Hypothalamus (tissue), 51 donors: Measurements from ENCODE around the gene OBI1.
A peak's percentile ranks its signal among the peaks of the same experiment; 100 is the strongest.

Source experiments
- DNase-seq, 51 donors: peaks; one replicate each; lab custom pipeline; 2025; lab: John Stamatoyannopoulos, UW

OBI1 gene, protein sequence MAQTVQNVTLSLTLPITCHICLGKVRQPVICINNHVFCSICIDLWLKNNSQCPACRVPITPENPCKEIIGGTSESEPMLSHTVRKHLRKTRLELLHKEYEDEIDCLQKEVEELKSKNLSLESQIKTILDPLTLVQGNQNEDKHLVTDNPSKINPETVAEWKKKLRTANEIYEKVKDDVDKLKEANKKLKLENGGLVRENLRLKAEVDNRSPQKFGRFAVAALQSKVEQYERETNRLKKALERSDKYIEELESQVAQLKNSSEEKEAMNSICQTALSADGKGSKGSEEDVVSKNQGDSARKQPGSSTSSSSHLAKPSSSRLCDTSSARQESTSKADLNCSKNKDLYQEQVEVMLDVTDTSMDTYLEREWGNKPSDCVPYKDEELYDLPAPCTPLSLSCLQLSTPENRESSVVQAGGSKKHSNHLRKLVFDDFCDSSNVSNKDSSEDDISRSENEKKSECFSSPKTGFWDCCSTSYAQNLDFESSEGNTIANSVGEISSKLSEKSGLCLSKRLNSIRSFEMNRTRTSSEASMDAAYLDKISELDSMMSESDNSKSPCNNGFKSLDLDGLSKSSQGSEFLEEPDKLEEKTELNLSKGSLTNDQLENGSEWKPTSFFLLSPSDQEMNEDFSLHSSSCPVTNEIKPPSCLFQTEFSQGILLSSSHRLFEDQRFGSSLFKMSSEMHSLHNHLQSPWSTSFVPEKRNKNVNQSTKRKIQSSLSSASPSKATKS

DNA sequence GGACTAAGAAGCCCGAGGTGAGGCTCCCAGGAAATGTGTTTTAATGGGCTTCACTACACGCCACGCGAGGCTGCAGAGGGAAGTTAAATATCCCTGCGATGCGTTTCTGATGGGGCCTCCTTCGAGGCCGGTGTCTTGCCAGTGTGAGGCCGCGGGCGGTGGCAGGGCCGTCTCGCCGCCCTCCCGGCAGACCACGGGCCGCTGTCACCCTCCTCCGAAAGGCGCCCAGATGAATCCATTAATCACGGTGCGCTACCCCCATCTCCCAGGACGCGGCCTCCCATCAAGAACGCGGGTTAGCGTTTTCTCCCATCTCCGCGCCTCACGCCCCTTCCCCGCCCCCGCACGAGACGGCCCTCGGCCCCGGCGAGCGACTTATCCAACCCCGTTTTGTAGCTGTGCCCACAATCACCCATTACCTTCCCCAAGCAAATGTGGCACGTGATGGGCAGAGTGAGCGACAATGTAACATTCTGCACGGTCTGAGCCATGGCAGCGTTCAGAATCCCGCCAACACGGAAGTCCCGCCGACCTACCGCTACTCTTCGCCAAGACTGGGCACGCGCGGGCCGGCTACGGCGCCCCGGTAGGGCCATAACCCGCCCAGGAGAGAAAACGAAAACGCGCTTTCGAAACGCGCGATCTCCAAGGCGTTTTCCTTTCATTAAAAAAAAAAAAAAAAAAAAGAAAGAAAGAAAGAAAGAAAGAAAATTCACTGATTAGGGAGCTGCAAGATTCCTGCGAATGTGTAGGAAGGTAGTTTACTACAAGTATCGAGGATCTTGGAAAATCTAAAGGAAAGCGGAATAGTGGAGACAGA, at the start of gene OBI1:
Gene OBI1, minus strand, starts transcription at position 526 of the 820 bp plus-strand sequence. Its CDS starts 35 bp downstream, at position 491.
- peak; percentile 48 to 95 (median 85) for DNase-seq

DNA sequence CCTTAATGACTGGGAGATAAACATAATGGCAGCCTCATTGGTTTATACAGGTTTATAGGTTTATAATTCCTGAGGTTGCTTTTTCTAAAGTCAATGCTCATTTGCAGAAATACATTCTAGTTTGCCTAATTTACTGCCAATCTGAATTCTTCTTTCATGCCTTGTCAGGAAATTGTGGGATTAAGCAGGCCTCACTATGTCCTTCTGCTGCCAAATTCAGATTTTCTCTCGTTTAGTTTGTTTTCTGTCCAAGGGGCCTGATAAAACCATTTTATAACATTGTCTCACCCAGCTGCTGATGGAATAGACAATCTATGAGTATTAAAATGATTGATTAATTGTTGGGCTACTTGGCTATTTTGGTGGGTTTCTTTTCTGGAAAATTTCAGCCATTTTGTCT, 42.4 kb upstream of the OBI1 start:
- no peak for DNase-seq

DNA sequence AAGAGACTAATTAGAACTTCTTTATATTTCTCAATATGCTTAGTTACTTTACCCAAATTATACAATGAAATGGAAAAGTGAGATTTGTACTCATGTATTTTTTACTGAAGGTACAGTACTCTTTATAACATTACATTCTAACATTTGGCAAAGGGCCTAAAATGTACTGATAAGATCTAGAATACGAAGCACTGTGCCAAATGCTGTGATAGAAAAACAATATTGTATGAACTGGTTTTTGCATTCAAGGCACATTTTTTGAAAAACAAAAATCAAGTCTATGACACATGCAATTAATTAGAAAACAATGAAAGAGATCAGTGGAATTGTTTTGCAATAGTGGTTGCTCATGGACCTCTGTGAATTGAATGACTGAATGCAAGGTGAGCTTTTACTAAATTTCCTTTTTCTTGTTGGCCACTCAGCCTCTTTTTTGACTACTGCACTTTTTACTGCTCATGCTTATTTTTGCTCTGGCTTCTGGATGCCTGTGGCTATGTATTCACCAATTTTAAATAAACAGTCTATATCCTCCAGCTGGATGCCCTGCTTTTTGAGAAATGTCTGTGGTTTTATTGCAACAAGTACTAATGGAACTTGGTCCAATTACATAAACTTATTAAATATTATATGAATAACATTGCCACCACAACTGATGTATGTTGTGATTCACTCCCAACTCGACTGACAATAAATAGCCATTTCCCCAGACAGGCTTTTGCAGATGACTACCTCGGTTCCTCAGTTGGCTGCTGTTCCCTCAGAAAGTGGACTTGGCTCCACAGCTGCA, 41.4 kb upstream of the OBI1 start:
- no peak for DNase-seq

DNA sequence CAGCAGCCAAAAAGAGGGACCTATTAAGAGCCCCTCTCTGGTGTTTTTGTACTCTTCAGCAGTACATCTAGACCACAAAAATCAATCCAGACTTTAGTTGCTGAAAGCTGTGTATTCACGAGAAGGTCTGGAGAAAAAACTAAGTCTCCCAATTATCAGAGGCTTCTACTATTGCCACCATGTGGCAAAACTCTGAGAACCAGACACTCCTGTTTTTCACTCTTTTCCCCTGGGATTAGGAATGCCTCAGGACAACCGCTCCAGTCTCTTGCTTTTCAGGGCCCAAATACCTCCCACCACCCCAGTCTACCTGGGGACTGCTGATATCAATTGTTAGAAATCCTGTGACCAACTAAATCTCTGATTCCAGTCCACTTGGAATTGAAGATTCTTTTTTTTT, 30.1 kb upstream of the OBI1 start:
- no peak for DNase-seq

DNA sequence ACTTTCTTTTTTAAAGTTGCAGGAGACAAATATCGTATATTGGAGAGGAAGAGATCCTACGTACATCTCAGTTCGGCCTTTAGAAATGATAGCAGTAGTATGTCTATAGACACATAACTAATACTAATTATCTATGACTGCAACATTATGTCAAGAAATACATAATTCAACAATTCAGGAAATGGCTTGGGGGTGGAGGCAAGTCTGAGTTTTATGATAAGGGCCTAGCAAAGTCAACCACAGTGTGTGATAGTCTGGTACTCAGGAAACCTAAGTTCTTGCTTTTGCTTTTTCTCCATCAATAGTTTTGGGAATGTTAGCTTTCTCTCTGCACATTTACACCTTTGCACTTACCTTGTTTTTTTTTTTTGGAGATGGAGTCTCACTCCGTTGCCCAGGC, 27.5 kb upstream of the OBI1 start:
- DNase-seq, result no peak

DNA sequence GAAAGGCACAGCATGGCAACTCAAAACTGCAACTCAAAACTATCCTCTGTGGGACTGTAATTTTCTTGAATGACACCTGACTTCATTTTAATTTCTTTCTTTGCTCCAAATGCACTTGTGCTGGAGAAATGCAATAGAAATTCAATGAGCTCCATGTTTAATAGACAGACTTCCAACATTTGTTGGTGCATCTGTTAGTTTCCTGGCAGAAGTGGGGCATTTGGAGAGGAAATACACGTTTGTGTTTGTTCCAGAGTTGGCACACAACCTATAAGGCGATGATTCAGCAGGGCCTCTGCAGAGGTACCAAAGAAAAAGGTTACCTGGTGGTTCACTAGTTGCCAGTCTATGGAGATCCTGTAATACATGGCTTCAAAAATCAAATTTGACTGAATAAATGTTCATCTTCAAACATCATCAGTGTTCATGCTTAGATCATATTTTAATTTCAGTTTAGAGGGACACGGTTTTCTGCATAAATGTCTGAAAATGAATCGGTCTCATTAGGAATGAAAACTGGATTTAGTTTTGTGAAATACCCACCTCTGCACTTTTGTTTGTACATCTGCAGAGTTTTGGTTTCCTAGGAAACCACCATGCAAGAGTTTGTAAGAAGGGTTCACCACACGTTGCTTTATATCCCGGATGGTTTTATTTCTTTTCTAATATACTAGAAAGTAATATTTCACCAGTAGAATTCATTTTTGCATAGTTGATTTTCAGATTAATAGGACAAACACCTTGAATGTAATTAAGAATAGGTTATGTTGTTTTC, 21.8 kb upstream of the OBI1 start:
- DNase-seq, result peak in 1 of 51 donors; percentile 1

DNA sequence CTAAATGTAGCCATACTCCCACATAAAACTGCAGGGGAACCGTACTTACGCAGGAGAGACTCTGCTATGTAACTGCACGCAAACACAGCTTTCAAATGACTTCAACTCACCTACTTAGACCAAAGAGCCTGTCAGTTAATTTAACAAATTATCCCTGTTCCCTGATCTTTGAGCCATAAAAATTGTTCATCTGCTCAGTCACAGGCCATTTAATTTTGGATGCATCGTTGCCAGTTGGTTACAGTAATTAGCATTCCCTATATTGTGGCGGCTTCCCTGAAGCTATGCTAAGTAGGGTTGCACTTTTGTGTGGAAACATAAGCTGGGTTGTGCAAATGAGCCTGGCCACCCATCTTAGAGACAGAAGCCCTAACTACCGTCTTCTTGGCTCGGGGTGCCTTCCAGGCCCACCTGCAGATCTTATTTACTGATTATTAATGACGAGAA, 21.2 kb upstream of the OBI1 start:
- no peak for DNase-seq

DNA sequence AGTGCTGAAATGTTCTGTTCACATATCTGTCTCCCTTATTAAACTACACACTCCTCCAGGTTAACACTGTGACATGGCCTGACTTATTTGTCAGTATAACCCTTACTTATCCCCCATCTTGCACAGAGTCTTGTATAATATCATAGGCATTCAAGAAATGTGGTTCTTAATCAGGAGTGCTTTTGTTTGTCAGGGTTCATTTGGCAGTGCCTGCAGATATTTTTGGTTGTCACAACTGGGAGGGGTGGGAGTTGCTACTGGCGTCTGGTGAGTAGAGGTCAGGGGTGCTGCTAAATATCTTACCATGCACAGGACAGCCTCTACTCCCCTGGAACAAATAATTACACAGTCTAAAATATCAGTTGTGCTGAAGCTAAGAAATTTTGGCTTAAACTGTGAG, 20.4 kb upstream of the OBI1 start:
- DNase-seq, result no peak

DNA sequence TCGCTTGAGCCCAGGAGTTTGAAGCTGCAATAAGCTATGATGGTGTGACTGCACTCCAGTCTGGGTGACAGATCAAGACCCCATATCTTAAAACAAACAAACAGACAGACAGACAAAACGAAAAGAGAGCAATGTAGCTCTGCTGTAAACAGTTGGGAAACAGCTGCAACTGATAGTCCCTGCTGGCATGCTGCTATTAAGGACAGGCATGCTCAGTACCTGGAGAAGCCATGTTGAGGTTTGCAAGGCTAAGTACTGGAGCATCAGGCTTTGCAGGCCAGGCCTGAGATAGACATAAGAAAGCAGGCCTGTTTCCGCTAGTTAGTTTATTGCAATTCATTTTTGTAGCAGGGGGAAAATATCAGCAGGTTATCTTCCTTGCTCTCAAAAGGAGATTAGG, 16.2 kb upstream of the OBI1 start:
- no peak for DNase-seq

DNA sequence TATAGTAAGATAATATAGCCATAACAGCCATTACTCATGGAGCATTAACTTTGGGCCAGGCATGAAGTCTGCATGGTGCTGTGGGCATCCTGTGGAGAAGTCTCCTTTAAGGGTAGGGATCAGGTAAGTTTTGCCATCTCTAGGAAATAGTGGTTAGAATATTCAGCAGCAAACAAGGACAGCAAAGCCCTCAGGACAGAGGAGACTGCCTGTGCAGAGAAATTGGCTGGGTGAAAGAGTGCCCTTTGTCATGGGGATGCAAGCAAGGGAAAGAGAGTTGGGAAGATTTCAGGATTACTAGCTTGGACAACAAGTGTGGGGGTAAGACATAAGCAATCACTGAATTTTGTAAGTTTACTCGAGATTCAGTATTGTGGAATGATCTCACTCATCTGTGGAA, 15.7 kb upstream of the OBI1 start:
- no peak for DNase-seq

DNA sequence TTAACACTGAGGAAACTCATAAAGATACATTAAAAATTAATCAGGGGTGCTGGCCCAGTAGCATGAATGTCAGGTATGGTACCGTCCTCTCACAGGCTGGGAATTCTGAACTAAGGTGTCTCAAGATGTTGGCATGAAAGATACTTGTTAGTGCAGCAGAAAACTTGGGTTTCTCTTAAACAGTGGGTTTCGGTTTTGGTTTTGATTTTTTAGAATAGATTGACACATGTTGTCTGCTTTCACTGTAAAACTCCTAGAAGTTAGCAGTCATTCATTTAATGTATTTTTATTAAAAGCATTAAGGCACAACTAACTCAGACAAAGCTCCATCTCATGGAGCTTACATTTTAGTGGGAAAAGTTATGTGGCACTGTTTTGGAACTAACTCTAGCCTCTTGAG, 3.5 kb upstream of the OBI1 start:
- no peak for DNase-seq

DNA sequence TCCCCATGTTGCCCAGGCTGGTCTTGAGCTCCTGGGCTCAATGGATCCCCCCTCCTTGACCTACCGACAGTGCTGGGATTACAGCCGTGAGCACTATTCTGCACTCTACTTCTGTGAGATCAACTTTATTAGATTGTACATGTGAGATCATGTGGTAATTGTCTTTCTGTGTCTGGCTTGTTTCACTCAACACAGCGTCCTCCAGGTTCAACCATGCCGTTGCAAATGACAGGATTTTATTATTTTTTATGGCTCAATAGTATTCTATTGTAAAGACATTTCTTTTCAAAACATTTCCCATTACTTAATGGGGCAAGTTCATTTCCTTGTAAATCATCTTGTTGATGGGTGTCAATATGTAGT, 1.5 kb upstream of the OBI1 start:
- DNase-seq, result no peak

DNA sequence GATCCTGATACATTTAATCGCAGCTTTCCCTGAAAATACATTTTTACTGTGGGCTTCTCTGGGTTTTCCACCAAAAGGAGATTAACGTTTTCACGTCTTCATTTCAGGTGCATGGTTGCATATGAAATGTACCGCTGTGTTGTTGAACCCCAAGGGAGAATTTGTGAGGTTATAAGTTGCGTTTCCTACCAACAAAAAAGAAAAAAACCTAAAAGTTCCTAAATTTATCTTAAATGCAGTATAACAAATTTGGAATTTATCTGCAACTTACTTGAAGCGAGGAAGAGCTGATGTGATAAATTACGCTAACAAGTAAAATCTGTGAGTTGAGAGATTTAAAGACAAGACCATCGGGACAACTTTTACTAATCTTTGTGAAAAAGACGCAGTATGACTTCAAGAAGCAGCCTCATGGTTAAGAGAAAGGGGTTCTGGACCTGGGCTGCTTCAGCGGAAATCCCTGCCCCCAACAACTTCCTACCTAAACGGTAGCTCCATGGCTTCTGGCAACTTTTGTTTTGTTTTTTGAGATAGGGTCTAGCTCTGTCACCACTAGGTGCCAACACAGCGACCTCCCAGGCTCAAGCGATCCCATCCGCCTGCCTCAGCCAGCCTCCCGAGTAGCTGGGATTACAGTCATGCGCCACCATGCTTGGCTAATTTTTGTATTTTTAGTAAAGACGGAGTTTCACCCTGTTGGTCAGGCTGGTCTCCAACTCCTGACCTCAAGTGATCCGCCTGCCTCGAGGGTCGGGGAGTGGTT, 958 bp upstream of the OBI1 start:
- DNase-seq, result peak in 13 of 51 donors; percentile 0 to 23 (median 3)

DNA sequence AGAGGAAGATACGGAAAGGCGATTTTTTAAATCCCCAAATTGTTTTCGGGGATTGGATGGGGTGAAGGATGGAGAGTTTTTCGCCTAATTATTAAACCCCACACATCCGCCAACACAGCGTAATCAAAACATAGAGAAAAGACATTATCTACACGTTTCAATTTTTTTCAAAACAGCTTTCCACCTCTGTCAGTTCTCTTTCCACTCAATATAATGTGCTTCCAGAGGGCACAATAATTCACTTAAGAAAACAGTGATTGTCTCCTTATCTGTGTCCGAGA, 435 bp upstream of the OBI1 start:
- DNase-seq, result peak in 1 of 51 donors; percentile 67

DNA sequence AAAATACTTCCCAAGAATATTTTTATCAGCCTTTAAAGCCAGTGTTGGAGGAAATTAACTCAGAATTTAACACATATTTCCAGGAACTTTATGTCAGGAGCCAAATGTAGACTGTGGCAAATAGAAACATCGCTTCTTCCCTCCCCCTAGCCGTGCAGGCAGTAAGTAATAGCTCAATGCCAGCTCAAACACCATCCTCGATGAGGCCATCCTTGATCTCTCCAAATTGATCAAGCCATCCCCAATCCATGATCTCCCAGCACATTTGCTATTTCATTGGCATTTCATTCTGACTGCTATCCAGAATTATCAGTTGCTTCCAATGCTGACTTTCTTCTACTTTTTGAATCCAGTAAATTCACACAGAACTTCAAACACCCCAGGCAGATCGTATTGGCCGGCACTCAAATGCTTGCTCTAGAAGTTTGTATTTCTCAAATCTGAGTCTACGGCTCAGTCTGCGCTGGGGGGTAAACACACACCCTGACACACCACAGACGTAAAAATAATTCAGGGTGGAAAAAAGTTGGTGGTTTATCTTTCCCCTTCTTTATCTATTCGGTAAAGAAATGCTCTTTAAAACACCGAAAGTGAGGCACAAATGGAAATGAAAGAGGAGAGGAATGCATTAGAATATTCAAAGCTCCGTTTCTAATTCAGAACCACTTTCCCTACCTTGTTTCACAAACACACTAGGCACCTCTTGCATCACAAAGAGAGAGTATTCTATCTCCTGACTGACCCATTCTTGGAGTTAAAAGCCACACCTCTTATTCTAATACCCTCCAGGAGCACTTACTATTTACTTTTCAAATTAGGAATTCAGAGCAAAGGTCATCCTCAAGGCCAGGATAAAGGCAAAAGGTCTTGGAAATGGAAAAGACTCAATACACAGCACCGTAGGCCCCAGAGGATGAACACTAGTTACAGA, 991 bp downstream of the OBI1 start:
- no peak for DNase-seq

DNA sequence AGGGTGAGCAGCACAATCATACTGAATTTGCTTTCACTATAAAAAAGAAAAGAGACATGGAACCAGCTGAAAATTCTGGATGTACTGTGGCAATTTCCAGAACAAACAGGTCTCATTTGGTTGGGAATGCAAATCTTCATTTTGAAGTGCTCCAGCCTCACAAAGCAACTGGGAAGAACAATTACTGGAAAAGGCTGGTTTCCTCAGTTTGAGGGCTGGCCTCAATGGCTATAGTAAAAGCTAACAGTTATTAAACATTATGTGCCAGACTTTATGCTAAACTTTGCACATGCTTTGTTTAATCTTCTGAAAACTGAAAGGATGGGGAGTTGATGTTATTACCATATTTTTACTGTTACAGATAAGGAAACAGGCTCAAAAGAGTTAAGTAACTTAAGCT, 3.0 kb downstream of the OBI1 start:
- no peak for DNase-seq

DNA sequence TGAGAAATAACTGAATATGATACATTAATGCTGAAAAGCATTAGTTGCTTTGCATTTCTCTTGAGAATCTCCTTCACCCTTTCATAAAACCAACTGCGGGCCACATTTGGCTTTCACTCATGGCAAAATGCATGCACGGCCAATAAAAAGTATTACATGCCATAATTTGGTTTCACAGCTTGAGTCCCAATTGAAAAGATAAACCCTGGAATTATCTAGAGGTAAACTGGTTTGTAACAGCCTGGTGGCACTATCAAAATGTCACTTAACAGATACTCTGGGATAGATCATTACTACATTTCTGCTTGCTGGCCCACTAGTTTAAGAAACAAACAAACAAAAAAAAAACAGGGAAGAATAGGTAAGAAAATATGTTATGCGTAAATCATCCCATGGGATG, 3.9 kb downstream of the OBI1 start:
- DNase-seq, result no peak

DNA sequence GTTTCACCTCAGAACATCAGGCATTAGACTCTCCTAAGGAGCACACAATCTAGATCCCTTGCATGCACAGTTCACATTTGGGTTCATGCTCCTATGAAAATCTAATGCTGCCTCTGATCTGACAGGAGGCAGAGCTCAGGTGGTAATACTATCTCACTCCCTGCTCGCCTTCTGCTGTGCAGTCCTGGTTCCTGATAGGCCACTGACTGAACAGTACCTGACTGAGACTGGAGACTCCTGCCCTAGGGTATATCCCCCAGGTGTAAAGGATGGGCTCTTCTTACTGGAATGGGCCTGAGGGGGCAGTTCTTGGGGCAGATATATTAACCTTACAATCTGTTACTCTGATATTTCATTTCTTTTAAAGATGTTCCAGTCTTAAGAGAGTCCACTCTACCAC, 6.3 kb downstream of the OBI1 start:
- no peak for DNase-seq
